Activated CD4-positive, alpha-beta memory T cell treated with anti-CD3 and anti-CD28 coated beads for 36 hours (primary cell): ENCODE results near the gene DCAF17. TPM values are rescaled to one million over a fixed set of nuclear protein-coding genes. Genes with fewer than 3 reads are reported as not detected.
"Not testable (repeated sequence)": the region's sequence is repeated elsewhere in the genome, so short reads cannot be mapped to it uniquely, and the experiment has no call there.

ENCODE experiments used
- CTCF ChIA-PET: fragments of 350-600 bp; sonication (Branson Sonifier 250); formaldehyde crosslinking; loops from one replicate; lab custom pipeline; 2021; ENCODE audit warnings: antibody characterized with exemption, inconsistent platforms; lab: Charles Lee
- POLR2A ChIA-PET: fragments of 350-600 bp; sonication (Branson Sonifier 250); formaldehyde crosslinking; loops from one replicate; lab custom pipeline; 2021; ENCODE audit warnings: antibody characterized with exemption; lab: Charles Lee
- DNase-seq: peaks from one replicate; pipeline ENCODE4 v3.0.0-alpha.2; 2020
- H3K27ac Mint-ChIP-seq: one replicate; pipeline ENCODE4 v1.8.0; 2021; ENCODE audit warnings: mixed read lengths
- H3K27me3 Mint-ChIP-seq: one replicate; pipeline ENCODE4 v1.8.0; 2021; ENCODE audit warnings: mixed read lengths
- H3K36me3 Mint-ChIP-seq: one replicate; pipeline ENCODE4 v1.8.0; 2021; ENCODE audit warnings: mixed read lengths
- H3K4me1 Mint-ChIP-seq: one replicate; pipeline ENCODE4 v1.8.0; 2021; ENCODE audit warnings: low read depth, mixed read lengths
- H3K4me3 Mint-ChIP-seq: one replicate; pipeline ENCODE4 v1.8.0; 2021; ENCODE audit warnings: mild to moderate bottlenecking, mixed read lengths
- H3K9me3 Mint-ChIP-seq: one replicate; pipeline ENCODE4 v1.8.0; 2021; ENCODE audit warnings: mixed read lengths
- intact Hi-C: fragments of 100-400 bp; cut with micrococcal nuclease; formaldehyde crosslinking; loops from one replicate; pipeline ENCODE4 v1.15.1; 2023
- total RNA-seq, 2 experiments: library from RNA; stranded (reverse); gene quantifications; one replicate each; pipeline ENCODE4 v1.2.3, GENCODE V29; 2021

The DCAF17 gene
- total RNA-seq, 2 experiments from 2014 or later: 14.1 to 14.7 TPM

DNA sequence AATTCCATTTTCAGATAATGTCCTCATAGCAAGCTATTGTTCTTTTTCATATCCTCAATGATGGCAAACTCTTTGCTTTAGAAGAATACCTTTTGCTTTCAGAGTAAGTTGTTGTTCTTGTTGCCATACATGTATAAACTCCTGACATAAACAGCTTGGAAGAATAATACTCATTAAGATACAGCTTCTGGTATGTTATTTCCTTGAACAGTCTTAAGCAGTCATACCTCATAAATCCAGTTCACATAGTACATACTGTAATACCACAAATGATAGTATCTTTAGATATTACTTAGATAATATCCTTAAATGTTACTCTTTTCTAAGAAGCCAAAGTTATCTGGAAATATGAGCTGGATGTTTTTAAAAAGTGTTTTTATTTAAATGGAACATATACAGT is 23.4 kb upstream of the DCAF17 start:
- Mint-ChIP-seq H3K36me3 (peaks cover 9% of the 10 kb centered on the region), H3K9me3 (no peaks in the 10 kb centered on the region), H3K27me3 (no peaks in the 10 kb centered on the region), H3K4me3 (no peak overlapping the region), H3K27ac (no peak overlapping the region), H3K4me1 (peaks cover 30% of the 10 kb centered on the region)
- ChIA-PET CTCF (interaction anchor here (0.5 to 1.0 kb wide), 3 partner anchors 13 to 324 kb away, joined by 3 to 4 read pairs (median 3); no protein-coding TSS in a partner anchor), POLR2A (interaction anchor here (0.9 kb wide), 1 partner anchor 481 kb away, joined by 3 read pairs; no protein-coding TSS in a partner anchor)
- intact Hi-C loops: no loop called here
- no peak for DNase-seq

DNA sequence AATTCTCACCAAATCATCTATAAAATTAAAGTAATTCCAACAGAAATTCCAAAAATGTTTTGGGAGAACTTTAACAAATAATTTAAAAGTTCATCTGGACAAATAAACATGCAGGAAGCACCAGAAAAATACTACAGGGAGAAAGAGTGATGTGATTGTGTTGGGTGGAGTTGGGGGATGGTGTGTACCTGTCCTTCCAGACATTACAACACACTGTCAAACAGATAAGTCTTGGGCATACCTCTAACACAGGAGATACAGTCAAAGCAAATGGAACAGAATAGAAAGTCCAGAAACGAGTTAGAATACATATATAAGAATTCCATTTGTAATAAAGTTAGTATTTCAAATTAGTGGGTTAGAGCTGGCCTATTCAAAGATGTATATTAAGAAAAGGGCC is 22.8 kb upstream of the DCAF17 start:
- peaks cover 9% of the 10 kb centered on the region for H3K36me3 Mint-ChIP-seq
- H3K27ac Mint-ChIP-seq: no peak overlapping the region
- intact Hi-C loops: no loop called here
- ChIA-PET CTCF (interaction anchor here (0.6 kb wide), 1 partner anchor 237 kb away, joined by 3 read pairs; no protein-coding TSS in a partner anchor), POLR2A (no interaction called here)
- no peaks in the 10 kb centered on the region for H3K9me3 Mint-ChIP-seq
- peaks cover 32% of the 10 kb centered on the region for H3K4me1 Mint-ChIP-seq
- H3K27me3 Mint-ChIP-seq: no peaks in the 10 kb centered on the region
- DNase-seq: no peak
- no peak overlapping the region for H3K4me3 Mint-ChIP-seq

GRCh38 chr2:171411791-171412483 is 22.1 kb upstream of the DCAF17 start:
- intact Hi-C loops: no loop called here
- no peak for DNase-seq
- ChIA-PET POLR2A (no interaction called here), CTCF (interaction anchor here (0.7 kb wide), 1 partner anchor 252 kb away, joined by 3 read pairs; the partner anchor contains the start of gene TLK1)
- Mint-ChIP-seq H3K4me1 (peaks cover 35% of the 10 kb centered on the region), H3K27me3 (no peaks in the 10 kb centered on the region), H3K27ac (no peak overlapping the region), H3K4me3 (no peak overlapping the region), H3K36me3 (peaks cover 9% of the 10 kb centered on the region), H3K9me3 (no peaks in the 10 kb centered on the region)

- H3K36me3 Mint-ChIP-seq: peaks cover 9% of the 10 kb centered on the region
- intact Hi-C loops: no loop called here
Measured at GRCh38 chr2:171412571-171413175, 21.4 kb upstream of the DCAF17 start.

GRCh38 chr2:171414645-171415044 is 19.4 kb upstream of the DCAF17 start:
- H3K9me3 Mint-ChIP-seq, H3K27me3 Mint-ChIP-seq, DNase-seq, H3K36me3 Mint-ChIP-seq, H3K4me3 Mint-ChIP-seq: not testable (repeated sequence)
- Mint-ChIP-seq H3K27ac (peak overlapping the region; percentile 47), H3K4me1 (peaks cover 31% of the 10 kb centered on the region)
- ChIA-PET POLR2A (interaction anchor here (0.6 to 1.8 kb wide), 2 partner anchors 152 to 253 kb away, joined by 3 to 5 read pairs; no protein-coding TSS in a partner anchor), CTCF (interaction anchor here (0.6 to 0.9 kb wide), 3 partner anchors 14 to 364 kb away, joined by 3 read pairs; no protein-coding TSS in a partner anchor)
- intact Hi-C loops: loop anchor here (5.0 kb wide), 1 partner anchor 167 kb away; no protein-coding TSS in a partner anchor

More at GRCh38 chr2:171412571-171413175, 21.4 kb upstream of the DCAF17 start:
- Mint-ChIP-seq H3K9me3 (no peaks in the 10 kb centered on the region), H3K4me3 (no peak overlapping the region), H3K27me3 (no peaks in the 10 kb centered on the region), H3K4me1 (peaks cover 32% of the 10 kb centered on the region), H3K27ac (no peak overlapping the region)
- POLR2A ChIA-PET: no interaction called here
- CTCF ChIA-PET: interaction anchor here (0.6 to 0.7 kb wide), 2 partner anchors 252 to 638 kb away, joined by 3 read pairs; partner anchors contain the start of gene TLK1
- DNase-seq: no peak

DNA sequence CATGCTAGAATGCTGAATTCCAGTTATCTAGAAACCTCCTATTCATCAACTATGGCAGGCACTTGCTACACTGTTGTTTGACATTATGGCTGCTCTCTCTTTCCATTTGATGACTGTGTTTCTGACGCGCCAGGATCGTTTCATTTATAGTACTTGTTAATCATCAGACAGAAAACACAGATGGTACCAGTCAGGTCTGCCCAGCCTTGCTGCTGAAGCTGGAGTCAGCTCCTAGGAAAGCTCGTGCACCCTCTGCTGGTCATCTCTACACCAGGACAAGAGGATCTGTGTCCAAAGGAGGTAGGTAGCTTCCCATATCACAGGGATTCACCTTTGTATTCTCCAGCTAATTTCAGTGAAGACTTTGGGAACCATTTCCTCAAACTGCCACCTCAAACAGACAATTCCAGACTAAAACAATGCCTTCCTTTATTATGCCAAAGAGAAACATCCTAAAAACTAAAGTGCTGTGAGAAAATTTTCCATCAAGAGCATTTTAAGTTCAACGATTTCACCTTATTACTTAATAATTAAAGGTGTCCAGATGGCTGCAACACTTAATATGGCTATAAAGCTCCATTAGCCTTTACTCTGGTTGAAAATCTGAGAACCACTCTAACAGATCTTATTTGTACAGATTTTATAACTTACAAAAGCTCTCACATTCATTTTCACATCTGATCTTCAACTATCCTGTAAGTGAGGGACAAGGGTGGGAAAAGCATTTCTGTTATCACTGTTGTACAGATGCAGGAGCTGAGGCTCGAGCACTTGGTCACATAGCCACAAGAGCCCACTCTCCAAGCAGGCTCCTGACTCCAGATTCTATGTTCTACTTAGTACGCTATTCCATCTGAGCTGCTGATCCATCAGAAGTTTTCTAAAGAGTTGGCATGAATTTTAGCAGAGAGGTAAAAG is 17.8 kb upstream of the DCAF17 start:
- intact Hi-C loops: loop anchor here (1.0 to 5.0 kb wide), 10 partner anchors 13 to 486 kb away; partner anchors contain the start of gene DCAF17
- POLR2A ChIA-PET: interaction anchor here (0.8 to 2.1 kb wide), 5 partner anchors 15 to 255 kb away, joined by 3 to 15 read pairs (median 3); no protein-coding TSS in a partner anchor
- CTCF ChIA-PET: interaction anchor here (0.6 to 2.2 kb wide), 51 partner anchors 8 to 487 kb away, joined by 3 to 65 read pairs (median 4); partner anchors contain the start of genes DCAF17, GORASP2, METTL8 and TLK1
- Mint-ChIP-seq H3K27me3 (no peaks in the 10 kb centered on the region), H3K9me3 (peaks cover 2% of the 10 kb centered on the region), H3K36me3 (peaks cover 14% of the 10 kb centered on the region), H3K27ac (peak overlapping the region; percentile 88), H3K4me3 (no peak overlapping the region), H3K4me1 (peaks cover 33% of the 10 kb centered on the region)
- DNase-seq: peak; percentile 91

- Mint-ChIP-seq H3K27ac (no peak overlapping the region), H3K36me3 (peaks cover 36% of the 10 kb centered on the region), H3K9me3 (peaks cover 22% of the 10 kb centered on the region), H3K4me3 (no peak overlapping the region), H3K4me1 (peaks cover 39% of the 10 kb centered on the region), H3K27me3 (no peaks in the 10 kb centered on the region)
- intact Hi-C loops: loop anchor here (5.0 kb wide), 1 partner anchor 172 kb away; no protein-coding TSS in a partner anchor
- ChIA-PET CTCF (interaction anchor here (1.6 kb wide), 1 partner anchor 446 kb away, joined by 9 read pairs; no protein-coding TSS in a partner anchor), POLR2A (no interaction called here)
- DNase-seq: no peak
Measured at GRCh38 chr2:171419333-171419732, 14.7 kb upstream of the DCAF17 start.

GRCh38 chr2:171420728-171421563 is 13.1 kb upstream of the DCAF17 start:
- H3K4me1 Mint-ChIP-seq: peaks cover 30% of the 10 kb centered on the region
- H3K27me3 Mint-ChIP-seq: no peaks in the 10 kb centered on the region
- peaks cover 42% of the 10 kb centered on the region for H3K36me3 Mint-ChIP-seq
- DNase-seq: no peak
- intact Hi-C loops: loop anchor here (1.0 kb wide), 1 partner anchor 102 kb away; no protein-coding TSS in a partner anchor
- H3K4me3 Mint-ChIP-seq: no peak overlapping the region
- CTCF ChIA-PET: no interaction called here
- H3K27ac Mint-ChIP-seq: peak overlapping the region; percentile 60
- peaks cover 35% of the 10 kb centered on the region for H3K9me3 Mint-ChIP-seq
- POLR2A ChIA-PET: interaction anchor here (1.2 kb wide), 1 partner anchor 11 kb away, joined by 3 read pairs; no protein-coding TSS in a partner anchor

- POLR2A ChIA-PET, DNase-seq, H3K27ac Mint-ChIP-seq, H3K4me3 Mint-ChIP-seq, intact Hi-C loops, H3K27me3 Mint-ChIP-seq: not testable (repeated sequence)
- CTCF ChIA-PET: interaction anchor here (1.0 kb wide), 1 partner anchor 10 kb away, joined by 3 read pairs; no protein-coding TSS in a partner anchor
- H3K4me1 Mint-ChIP-seq: peaks cover 22% of the 10 kb centered on the region
- peaks cover 35% of the 10 kb centered on the region for H3K9me3 Mint-ChIP-seq
- peaks cover 42% of the 10 kb centered on the region for H3K36me3 Mint-ChIP-seq
Measured at GRCh38 chr2:171422710-171423495, 11.1 kb upstream of the DCAF17 start.
